K562 (cell line): ENCODE measurements around the gene SYNE1.

Experiments used
- CTCF ChIP-seq, 3 experiments: IDR thresholded peaks in 2 of 3; conservative IDR thresholded peaks in 1 of 3; 2 replicates each; pipeline ENCODE4 v1.5.1; 2011 to 2012; ENCODE audit warnings: low read length in 3 of 3, mild to moderate bottlenecking in 3 of 3, control low read depth in 2 of 3, improper control_type of control experiment in 1 of 3, inconsistent platforms in 1 of 3, low read depth in 1 of 3, mixed read lengths in 1 of 3, moderate library complexity in 1 of 3; ENCODE audit not compliant: insufficient read depth in 2 of 3
- HNRNPL ChIP-seq: fragments of 200-400 bp; formaldehyde crosslinking; IDR thresholded peaks from 2 replicates; pipeline ENCODE4 v1.6.1; 2017; ENCODE audit warnings: low read depth, mild to moderate bottlenecking, low read length
- KDM5B ChIP-seq: fragments of 200-600 bp; sonication (generic); IDR thresholded peaks from 2 replicates; pipeline ENCODE4 v1.6.1; 2012; ENCODE audit warnings: low read depth, mild to moderate bottlenecking, moderate library complexity, low read length, control low read depth, inconsistent platforms; ENCODE audit not compliant: insufficient replicate concordance
- KLF1 ChIP-seq: fragments of 450-650 bp; IDR thresholded peaks from 2 replicates; pipeline ENCODE4 v1.6.1; 2016; ENCODE audit warnings: missing genetic modification characterization, missing compliant biosample characterization
- MNT ChIP-seq, 2 experiments: fragments of 450-650 bp; conservative IDR thresholded peaks; 2 replicates each; pipeline ENCODE4 v1.6.1; 2017; ENCODE audit warnings: mild to moderate bottlenecking in 2 of 2, moderate library complexity in 2 of 2
- NFXL1 ChIP-seq: fragments of 450-650 bp; formaldehyde crosslinking; IDR thresholded peaks from 2 replicates; pipeline ENCODE4 v1.4.0; 2021; ENCODE audit warnings: mild to moderate bottlenecking
- NR1H2 ChIP-seq: sonication (generic); formaldehyde crosslinking; IDR thresholded peaks from 2 replicates; pipeline ENCODE4 v1.4.0; 2020; ENCODE audit warnings: mild to moderate bottlenecking, missing genetic modification reagents
- POLR2AphosphoS5 ChIP-seq: IDR thresholded peaks from 2 replicates; pipeline ENCODE4 v1.6.1; 2011; ENCODE audit warnings: mild to moderate bottlenecking, low read depth, low read length, moderate library complexity; ENCODE audit not compliant: control insufficient read depth, insufficient read depth
- POLR3A ChIP-seq: IDR thresholded peaks from 2 replicates; pipeline ENCODE4 v1.6.1; 2011; ENCODE audit warnings: borderline replicate concordance, mild to moderate bottlenecking, moderate library complexity; ENCODE audit not compliant: insufficient read length, insufficient read depth; ENCODE audit errors: extremely low read depth
- TCF7L2 ChIP-seq: fragments of 150-350 bp; IDR thresholded peaks from 2 replicates; pipeline ENCODE4 v1.6.1; 2016; ENCODE audit warnings: low read depth, mild to moderate bottlenecking, low read length, moderate library complexity
- ZNF449 ChIP-seq: fragments of 250-450 bp; sonication (Bioruptor Pico); IDR thresholded peaks from 2 replicates; pipeline ENCODE4 v1.8.0; 2022; ENCODE audit warnings: moderate library complexity, mild to moderate bottlenecking, inconsistent platforms
- ZSCAN32 ChIP-seq: fragments of 450-650 bp; formaldehyde crosslinking; IDR thresholded peaks from 2 replicates; pipeline ENCODE4 v1.4.0; 2020; ENCODE audit warnings: mild to moderate bottlenecking, moderate library complexity
- TF ChIP-seq, protein P1 (sequence below): sonication (generic); formaldehyde crosslinking; IDR thresholded peaks from 2 replicates; pipeline ENCODE4 v1.8.0; 2022; ENCODE audit warnings: missing genetic modification reagents, mild to moderate bottlenecking, borderline replicate concordance

- TF ChIP-seq NFXL1 (CRISPR knock-in tag) (no peak), HNRNPL (no peak), POLR3A (no peak), ZNF449 (CRISPR knock-in tag) (no peak), KLF1 (tag) (no peak), TCF7L2 (no peak), CTCF (IDR thresholded peaks at IDR 0.05 in 2 of 3, conservative IDR thresholded peaks at IDR 0.05 in 1 of 3; ENCODE audit: insufficient read depth in 2 of 3, low read depth in 1 of 3, low read length in 3 of 3) (no peak), NR1H2 (CRISPR knock-in tag) (no peak), POLR2AphosphoS5 (no peak), MNT (conservative IDR thresholded peaks at IDR 0.05) (no peak), KDM5B (no peak), ZSCAN32 (CRISPR knock-in tag) (no peak)
- TF ChIP-seq, protein P1, sequence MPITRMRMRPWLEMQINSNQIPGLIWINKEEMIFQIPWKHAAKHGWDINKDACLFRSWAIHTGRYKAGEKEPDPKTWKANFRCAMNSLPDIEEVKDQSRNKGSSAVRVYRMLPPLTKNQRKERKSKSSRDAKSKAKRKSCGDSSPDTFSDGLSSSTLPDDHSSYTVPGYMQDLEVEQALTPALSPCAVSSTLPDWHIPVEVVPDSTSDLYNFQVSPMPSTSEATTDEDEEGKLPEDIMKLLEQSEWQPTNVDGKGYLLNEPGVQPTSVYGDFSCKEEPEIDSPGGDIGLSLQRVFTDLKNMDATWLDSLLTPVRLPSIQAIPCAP: no peak
Measured at GRCh38 chr6:152583888-152584287, 53.3 kb downstream of the SYNE1 start.
